MG63 (cell line): ENCODE results near the gene BCL11A. TPM values are rescaled to one million over a fixed set of nuclear protein-coding genes. Genes with fewer than 3 reads are reported as not detected.
A peak's percentile ranks its signal among the peaks of the same experiment; 100 is the strongest.

ENCODE experiments used
- DNase-seq: peaks from one replicate; pipeline ENCODE4 v3.0.0-alpha.2; 2020
- H3K27me3 ChIP-seq: fragments of 250-450 bp; sonication (Bioruptor Pico); 2 replicates; pipeline ENCODE4 v1.5.1; 2020; ENCODE audit warnings: mild to moderate bottlenecking, moderate library complexity
- H3K36me3 ChIP-seq: fragments of 250-450 bp; sonication (Bioruptor Pico); 2 replicates; pipeline ENCODE4 v1.5.1; 2020; ENCODE audit warnings: mild to moderate bottlenecking, moderate library complexity
- H3K4me3 ChIP-seq: fragments of 250-450 bp; sonication (Bioruptor Pico); 2 replicates; pipeline ENCODE4 v1.5.1; 2020; ENCODE audit warnings: mild to moderate bottlenecking, moderate library complexity
- H3K9me3 ChIP-seq: fragments of 250-450 bp; sonication (Bioruptor Pico); 2 replicates; pipeline ENCODE4 v1.5.1; 2020; ENCODE audit warnings: mild to moderate bottlenecking, moderate library complexity
- total RNA-seq: library from RNA; depleted of rRNA; stranded (reverse); fragments of >200 nt; shearing (Covaris generic); gene quantifications from 2 replicates; pipeline ENCODE4 v1.2.3, GENCODE V29; 2014; ENCODE audit warnings: low replicate concordance

Gene BCL11A
- total RNA-seq, 1 experiment from 2014 or later: not detected

GRCh38 chr2:60567919-60568768, 14.7 kb upstream of the BCL11A start:
- Histone ChIP-seq H3K9me3 (no peaks in the 10 kb centered on the region), H3K36me3 (no peaks in the 10 kb centered on the region), H3K4me3 (no peak overlapping the region), H3K27me3 (peaks cover 51% of the 10 kb centered on the region)
- DNase-seq: no peak

- Histone ChIP-seq H3K9me3 (no peaks in the 10 kb centered on the region), H3K27me3 (peaks cover 51% of the 10 kb centered on the region), H3K4me3 (no peak overlapping the region), H3K36me3 (no peaks in the 10 kb centered on the region)
- DNase-seq: no peak
These were observed 13.6 kb upstream of the BCL11A start for GRCh38 chr2:60567096-60567495.

- no peak for DNase-seq
- Histone ChIP-seq H3K36me3 (no peaks in the 10 kb centered on the region), H3K9me3 (no peaks in the 10 kb centered on the region), H3K4me3 (no peak overlapping the region), H3K27me3 (peaks cover 49% of the 10 kb centered on the region)
These were observed 12.0 kb upstream of the BCL11A start for GRCh38 chr2:60565472-60565871.

DNA sequence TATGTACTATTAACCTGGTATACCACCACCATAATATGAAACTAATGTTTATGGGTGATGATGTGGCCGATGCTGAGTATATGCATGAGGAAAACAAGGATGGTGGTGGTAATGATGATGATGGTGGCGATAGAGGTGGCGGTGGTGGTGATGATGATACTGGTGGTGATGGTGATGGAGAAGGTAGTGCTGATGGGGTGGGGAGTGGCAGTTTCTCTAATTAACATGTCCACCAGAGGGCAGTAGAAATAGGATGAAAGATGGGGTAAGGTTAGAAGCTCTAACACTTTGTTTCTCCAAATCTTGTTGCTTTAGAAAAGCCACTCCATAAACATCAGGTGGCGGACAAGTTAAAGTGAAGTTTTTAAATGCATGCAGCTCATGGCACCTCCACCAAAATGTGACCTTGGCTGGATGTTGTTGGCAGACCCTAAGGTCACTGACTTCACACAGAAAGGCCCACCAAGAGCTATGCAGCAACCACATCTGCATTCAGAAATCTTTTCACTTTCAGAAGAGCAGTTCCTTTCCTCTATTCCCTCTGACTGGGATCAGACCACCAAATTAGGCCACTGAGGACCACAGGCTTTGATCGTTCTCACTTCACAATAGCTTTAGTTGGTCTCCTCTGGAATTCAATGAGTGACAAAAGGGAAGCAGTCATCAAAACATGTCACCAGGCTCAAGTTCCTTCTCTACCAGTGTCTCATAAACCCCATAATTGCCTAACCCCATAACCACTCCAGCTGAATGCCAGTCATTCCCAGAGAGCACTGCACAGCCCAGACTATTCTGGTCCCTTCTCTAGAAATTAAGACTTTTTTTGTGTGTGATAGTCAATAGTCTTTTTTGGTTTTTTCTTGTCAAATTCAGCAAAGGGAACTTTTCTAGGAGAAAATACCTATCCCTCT, 7.5 kb upstream of the BCL11A start:
- Histone ChIP-seq H3K4me3 (no peak overlapping the region), H3K27me3 (peaks cover 51% of the 10 kb centered on the region), H3K36me3 (no peaks in the 10 kb centered on the region), H3K9me3 (no peaks in the 10 kb centered on the region)
- DNase-seq: no peak

- no peak for DNase-seq
- Histone ChIP-seq H3K4me3 (no peak overlapping the region), H3K36me3 (no peaks in the 10 kb centered on the region), H3K9me3 (no peaks in the 10 kb centered on the region), H3K27me3 (peaks cover 56% of the 10 kb centered on the region)
These were observed 6.4 kb upstream of the BCL11A start for GRCh38 chr2:60559880-60560279.

- peaks cover 60% of the 10 kb centered on the region for H3K27me3 ChIP-seq
- no peak for DNase-seq
- no peak overlapping the region for H3K4me3 ChIP-seq
- no peaks in the 10 kb centered on the region for H3K9me3 ChIP-seq
- H3K36me3 ChIP-seq: no peaks in the 10 kb centered on the region
These were observed 5.1 kb upstream of the BCL11A start for GRCh38 chr2:60558536-60558935.

GRCh38 chr2:60557486-60557864, 4.0 kb upstream of the BCL11A start:
- Histone ChIP-seq H3K36me3 (no peaks in the 10 kb centered on the region), H3K9me3 (no peaks in the 10 kb centered on the region), H3K27me3 (peaks cover 66% of the 10 kb centered on the region), H3K4me3 (no peak overlapping the region)
- no peak for DNase-seq

- DNase-seq: no peak
- H3K9me3 ChIP-seq: no peaks in the 10 kb centered on the region
- peaks cover 70% of the 10 kb centered on the region for H3K27me3 ChIP-seq
- H3K36me3 ChIP-seq: no peaks in the 10 kb centered on the region
- H3K4me3 ChIP-seq: no peak overlapping the region
These were observed 3.4 kb upstream of the BCL11A start for GRCh38 chr2:60556576-60557485.

- Histone ChIP-seq H3K9me3 (no peaks in the 10 kb centered on the region), H3K27me3 (peaks cover 74% of the 10 kb centered on the region), H3K4me3 (no peak overlapping the region), H3K36me3 (no peaks in the 10 kb centered on the region)
- no peak for DNase-seq
These were observed 2.7 kb upstream of the BCL11A start for GRCh38 chr2:60556175-60556574.

DNA sequence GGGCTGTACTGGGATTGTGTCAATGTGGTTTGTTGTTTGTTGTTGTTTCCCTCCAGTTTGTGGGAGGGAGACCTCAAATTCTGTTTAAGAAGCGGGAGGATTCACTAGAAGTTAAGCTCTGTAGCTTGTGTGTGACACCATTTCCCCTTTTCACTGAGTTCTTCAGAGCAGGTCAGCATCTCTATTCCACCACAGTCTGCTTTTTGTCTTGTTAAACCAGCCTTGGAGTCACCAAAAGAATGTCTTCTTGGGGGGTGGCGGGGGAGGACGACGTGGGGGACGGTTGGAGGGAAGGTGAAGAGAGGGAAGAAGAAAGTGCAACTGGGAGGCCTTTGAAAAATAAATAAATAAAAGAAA, 2.3 kb upstream of the BCL11A start:
- no peaks in the 10 kb centered on the region for H3K36me3 ChIP-seq
- no peak for DNase-seq
- H3K4me3 ChIP-seq: no peak overlapping the region
- H3K9me3 ChIP-seq: no peaks in the 10 kb centered on the region
- H3K27me3 ChIP-seq: peaks cover 77% of the 10 kb centered on the region

DNA sequence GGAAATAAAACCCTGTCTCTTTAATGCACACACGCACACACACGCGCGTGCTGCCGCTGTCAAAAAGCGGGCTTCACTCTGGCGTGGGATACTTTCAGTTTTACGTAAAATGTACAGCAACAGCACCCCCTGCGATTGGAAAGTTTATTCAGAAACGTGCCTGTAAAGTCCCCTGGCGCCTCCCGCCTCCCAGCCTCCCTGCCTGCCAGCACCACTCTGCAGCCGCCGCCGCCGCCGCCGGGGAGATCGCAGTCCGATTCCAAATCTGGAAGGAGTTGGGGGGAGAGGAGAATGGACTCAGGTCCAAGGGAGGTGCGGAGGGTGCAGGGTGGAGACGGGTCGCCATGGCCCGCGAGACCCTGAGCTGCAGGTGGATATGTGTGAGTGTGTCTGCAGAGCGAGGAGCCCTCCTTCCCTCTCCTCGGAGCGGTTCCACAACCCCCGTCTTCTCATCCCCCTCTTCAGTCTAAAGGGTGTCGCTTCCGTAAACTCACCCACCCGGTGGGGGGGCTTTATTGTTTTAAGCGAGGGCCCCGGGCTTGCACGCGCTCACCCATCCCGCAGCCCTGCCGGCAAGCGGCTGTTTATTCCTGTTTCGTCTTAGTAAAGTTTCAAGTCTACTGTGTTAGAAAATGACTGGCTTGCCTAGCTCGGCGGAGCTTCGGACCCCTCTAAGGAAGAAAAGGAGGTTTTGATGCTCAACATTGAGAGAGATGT, 1.8 kb upstream of the BCL11A start:
- Histone ChIP-seq H3K9me3 (no peaks in the 10 kb centered on the region), H3K27me3 (peaks cover 76% of the 10 kb centered on the region), H3K36me3 (no peaks in the 10 kb centered on the region), H3K4me3 (peak overlapping the region; percentile 42)
- peak; percentile 38 for DNase-seq

GRCh38 chr2:60554646-60555065, 1.2 kb upstream of the BCL11A start:
- no peaks in the 10 kb centered on the region for H3K36me3 ChIP-seq
- no peaks in the 10 kb centered on the region for H3K9me3 ChIP-seq
- no peak for DNase-seq
- peak overlapping the region; percentile 42 for H3K4me3 ChIP-seq
- H3K27me3 ChIP-seq: peaks cover 76% of the 10 kb centered on the region

DNA sequence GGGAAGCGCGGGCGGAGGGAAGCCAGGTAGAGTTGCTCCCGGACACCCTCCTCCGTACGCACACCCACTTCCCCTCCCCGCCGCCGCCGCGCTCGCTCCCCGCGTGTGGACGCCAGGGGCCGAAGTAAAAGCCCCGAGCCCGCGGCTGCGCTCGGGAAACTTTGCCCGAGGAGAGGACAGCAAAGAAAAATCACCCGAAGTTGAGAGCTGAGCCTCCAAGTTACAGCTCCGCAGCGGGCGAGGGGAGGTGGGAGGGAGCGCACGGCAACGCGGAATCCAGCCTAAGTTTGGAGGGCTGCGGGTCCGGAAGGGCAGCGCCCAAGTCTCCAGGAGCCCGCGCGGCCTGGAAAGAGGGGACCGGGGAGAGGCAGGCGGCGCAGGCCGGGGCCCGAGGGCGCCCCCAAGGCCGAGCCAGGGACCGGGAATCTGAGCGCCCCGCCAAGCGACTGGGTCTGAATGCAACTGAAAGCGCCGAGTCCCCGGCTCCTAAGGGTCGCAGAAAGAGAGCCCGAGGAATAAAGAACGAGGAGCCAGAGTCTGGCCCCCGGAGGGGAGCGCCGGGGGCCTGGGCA, 706 bp upstream of the BCL11A start:
- H3K4me3 ChIP-seq: peak overlapping the region; percentile 42
- no peaks in the 10 kb centered on the region for H3K36me3 ChIP-seq
- peaks cover 80% of the 10 kb centered on the region for H3K27me3 ChIP-seq
- H3K9me3 ChIP-seq: no peaks in the 10 kb centered on the region
- no peak for DNase-seq

DNA sequence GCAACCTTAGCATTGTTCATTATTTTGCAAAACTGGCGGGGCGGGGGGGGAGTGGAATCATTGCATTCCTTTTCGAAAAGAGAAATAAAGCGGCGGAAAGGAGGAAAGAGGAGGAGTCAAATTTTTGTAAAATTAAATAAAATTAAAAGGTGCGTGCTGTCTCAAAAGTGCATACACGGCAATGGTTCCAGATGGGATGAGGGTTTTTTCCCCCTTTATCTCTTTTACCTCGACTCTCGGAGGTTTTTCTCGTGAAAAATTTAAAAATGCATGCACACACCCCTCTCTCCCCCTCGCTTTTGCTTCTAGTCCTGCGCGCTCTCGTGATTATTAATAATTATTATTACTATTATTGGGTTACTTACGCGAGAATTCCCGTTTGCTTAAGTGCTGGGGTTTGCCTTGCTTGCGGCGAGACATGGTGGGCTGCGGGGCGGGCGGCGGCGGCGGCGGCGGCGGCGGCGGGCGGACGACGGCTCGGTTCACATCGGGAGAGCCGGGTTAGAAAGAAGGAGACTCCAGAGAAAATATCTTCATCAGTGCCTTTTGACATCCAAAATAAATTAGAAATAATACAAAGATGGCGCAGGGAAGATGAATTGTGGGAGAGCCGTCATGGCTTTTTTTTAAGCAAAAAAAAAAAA, 481 bp downstream of the BCL11A start:
- no peak for DNase-seq
- Histone ChIP-seq H3K9me3 (no peaks in the 10 kb centered on the region), H3K36me3 (no peaks in the 10 kb centered on the region), H3K27me3 (peaks cover 86% of the 10 kb centered on the region), H3K4me3 (peak overlapping the region; percentile 15; the same call in 1 of the 2 replicates)

DNA sequence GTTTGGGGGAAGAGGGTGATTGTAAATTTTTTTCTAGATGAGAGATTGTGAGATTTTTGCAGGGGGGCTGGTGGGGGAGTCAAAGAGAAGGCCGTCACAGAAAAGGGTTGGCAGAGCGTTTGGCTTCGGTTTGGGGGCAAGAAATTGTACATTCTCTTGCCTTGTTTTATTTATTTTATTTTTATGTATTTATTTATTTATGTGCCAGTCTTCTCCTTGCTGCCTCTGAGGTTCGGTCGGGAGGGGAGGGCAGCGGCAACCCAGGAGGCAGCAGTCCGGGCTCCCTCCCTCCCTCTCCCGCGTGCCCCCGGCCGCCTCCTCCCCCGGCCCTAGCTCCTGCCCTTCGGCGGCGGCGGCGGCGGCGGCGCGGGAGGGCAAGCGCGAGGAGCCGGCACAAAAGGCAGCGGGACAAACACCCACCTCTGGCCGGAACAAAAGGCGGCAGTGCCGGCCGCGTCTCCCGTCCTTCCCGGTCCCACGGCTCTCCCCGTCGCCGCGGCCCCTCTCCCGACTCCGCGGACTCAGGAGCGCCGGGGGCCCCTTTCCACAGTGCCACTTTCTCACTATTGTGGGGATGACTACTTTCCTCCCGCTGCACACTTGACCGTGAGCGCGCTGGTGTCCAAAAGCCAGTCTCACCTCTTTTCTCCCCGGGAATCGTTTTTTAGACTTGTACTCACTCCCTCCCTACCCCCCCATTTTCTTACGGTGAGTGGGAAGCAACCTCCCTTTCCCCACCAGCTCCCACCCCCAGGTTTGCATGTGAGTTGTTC, 1.2 kb downstream of the BCL11A start:
- H3K9me3 ChIP-seq: no peaks in the 10 kb centered on the region
- H3K27me3 ChIP-seq: peaks cover 84% of the 10 kb centered on the region
- no peaks in the 10 kb centered on the region for H3K36me3 ChIP-seq
- DNase-seq: no peak
- no peak overlapping the region; the same call in 1 of the 2 replicates for H3K4me3 ChIP-seq
